HG02938 (cell line): ENCODE results near the gene FLNA.
"Not testable (repeated sequence)": the region's sequence is repeated elsewhere in the genome, so short reads cannot be mapped to it uniquely, and the experiment has no call there.

Source experiments
- ATAC-seq: cut with Tn5 transposase; IDR thresholded peaks from one replicate; pipeline ENCODE4 v1.9.1; 2021; ENCODE audit warnings: mild to moderate bottlenecking, moderate library complexity; ENCODE audit not compliant: unreplicated experiment

The FLNA gene

DNA sequence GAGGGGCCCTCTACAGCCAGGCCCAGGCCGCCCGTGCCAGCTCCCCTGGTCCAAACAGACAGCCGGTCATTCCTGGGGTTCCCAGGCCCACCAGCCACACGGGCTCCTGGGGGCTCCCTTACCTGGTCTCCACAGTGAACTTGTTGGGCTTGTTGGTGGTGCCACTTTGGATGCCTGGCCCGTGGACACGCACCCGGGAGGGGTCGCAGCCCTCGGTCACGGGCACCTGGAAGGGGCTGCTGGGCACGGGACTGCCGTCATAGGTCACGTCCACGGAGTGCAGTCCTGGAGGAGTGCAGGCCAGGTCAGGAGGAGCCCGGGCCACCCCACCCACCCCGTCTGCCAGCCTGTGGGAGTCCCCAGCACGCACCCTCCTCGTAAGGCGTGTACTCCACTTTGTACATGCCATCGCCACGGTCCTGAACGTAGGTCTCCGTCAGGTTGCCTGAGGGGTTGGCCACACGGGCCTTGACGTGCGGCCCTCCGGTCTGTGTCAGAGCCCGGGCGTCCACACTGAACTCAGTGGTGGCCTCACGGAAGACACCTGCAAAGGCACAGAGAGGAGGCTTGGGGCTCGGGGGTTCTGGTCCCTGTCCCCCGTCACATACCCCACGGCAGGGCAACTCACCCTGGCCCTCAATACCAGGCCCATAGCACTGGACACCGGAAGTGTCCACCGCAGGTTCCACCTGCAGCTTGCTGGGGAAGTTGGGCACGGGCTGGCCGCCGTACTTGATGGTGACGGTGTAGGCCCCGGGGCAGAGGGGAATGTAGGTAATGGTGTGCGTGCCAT is 14.9 kb downstream of the FLNA start:
- no peak for ATAC-seq

DNA sequence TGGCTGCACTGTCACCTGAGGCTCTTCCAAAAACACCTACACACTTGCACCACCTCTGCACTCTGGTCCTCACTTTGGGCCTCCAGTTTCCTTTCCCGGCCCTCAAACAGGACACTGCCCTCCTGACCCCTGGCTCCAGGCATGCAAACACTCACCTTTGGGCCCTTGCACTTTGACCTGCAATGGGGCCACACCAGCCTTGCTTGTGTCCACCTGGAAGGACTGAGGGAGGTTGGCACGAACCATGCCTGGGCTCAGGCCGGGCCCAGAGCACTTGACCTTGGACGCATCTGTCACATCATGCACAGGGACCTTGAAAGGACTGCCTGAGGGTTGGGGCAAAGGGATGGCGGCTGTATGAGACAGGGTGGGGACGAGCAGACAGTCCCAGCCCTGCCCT is 15.6 kb downstream of the FLNA start:
- ATAC-seq, result no peak

DNA sequence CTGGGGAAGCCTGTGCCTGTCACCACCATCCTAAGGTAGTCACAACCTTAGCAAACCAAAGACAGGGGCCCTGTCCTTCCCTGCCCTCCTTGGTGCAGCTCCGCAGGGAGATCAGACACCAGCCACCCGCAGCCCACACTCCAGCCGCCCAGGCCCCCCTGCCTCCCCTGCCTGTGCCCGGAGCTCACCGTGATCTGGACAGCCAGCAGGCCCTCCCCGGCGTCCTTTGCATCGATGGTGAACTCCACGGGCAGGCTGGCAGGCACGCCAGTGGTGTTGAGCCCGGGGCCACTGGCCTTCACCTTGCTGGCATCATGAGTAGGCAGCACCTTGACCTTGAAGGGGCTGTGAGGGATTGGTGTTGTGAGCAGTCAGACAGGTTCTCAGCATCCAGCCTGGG is 16.4 kb downstream of the FLNA start:
- no peak for ATAC-seq

DNA sequence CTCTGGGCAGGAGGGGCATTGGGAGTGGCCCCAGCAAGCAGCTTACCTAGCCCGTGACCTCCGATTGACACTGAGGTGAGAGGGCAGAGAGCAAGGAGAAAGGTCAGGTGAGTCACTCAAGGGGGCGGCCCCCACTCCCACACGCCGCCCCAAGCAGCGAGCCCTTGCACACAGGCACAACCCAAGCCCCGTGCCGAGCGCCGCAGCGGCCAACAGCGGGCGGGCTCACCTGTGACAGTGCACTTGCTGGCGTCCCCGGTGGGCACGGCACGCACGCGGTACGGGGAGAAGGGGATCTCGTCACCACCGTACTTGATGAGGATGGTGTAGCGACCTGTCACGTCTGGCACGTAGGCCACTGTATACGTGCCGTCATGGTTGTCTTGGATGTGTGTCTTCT is 17.2 kb downstream of the FLNA start:
- no peak for ATAC-seq

DNA sequence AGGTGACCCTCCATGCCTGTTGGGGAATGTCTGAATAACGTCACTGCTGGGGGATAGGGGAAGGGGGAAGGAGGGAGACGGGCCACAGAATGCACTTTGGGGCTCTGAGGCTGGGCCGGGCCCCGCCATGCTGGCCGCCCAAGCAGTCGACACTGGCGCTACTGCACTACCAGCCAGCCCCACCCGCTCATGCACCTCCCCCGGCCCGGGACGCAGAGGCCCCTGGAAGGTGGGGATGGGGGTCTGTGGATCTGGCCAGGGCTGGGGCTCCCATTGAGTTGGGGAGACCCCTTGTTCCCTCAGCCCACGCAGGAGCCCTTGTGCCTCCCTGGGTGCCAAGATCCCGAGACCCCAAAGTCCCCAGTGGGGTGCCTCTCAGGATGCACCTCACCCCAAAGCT is 17.8 kb downstream of the FLNA start:
- ATAC-seq, result no peak

DNA sequence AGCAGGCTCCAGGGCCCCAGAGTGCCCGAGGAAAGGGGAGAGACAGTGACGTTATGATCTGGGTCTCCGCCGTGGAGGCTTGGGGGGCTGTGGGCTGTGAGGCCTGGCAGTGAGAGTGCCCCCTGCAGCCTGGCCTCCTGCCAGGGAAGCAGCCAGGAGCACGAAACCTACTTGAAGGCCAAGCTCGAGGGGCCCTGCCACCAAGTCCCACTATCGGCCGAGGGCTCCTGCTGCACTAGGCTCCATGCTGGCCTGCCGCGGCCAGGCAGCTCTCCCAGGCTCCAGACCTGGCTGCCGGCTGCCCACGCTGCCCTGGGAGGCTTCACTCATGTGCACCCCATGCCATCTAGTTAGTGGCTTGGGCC is 18.7 kb downstream of the FLNA start:
- ATAC-seq, result no peak

DNA sequence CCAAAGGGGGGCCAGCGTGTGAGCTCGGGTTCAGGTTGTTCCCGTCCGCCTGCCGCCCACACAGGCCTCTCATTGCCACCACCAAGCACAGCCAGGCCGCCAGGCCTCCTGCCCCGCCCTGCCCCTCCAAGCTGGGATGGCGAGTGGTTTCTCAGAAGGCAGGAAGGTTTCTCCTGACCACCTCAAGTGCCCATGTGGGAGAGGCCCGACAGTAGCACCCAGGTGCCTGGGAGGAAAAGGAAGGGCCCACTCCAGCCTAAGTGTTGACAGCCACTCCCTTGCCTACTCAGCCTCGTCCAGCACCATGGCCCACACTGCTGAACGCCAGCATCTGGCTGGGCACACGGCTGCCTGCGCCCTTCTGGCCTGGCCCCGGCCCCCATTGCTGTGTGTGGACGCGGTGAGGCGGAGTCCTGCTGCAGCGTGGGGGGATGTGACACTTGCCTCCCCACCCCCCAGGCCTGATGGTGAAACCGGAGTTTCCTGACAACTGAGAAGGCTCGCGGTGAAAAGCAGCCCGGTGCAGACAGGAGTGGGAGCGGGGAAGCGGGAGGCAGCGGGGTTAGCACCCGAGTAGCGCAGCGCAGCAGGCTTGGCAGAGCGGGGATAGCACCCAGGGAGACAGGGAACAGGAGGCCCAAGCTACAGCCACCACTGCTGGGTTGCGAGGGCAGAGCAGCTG is 19.2 kb downstream of the FLNA start:
- no peak for ATAC-seq

DNA sequence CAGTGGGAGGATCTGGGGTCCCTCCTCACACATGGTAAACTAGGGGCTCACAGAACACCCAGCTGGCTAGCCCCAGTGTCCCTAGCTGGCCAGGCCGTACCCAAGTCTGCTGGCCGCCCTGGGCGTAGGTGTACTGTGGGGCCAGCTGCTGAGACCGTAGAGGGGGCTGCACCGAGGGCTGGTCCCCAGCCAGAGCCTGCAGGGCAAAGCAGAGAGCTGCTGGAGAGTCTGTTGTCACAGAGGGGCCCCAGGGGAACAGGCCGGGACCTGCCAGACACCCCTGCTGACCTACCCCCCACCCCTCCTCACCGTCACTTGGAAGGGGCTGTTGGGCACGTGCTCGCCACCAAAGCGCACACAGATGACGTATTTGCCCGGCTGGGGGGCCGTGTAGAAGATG is 19.9 kb downstream of the FLNA start:
- ATAC-seq, result no peak

DNA sequence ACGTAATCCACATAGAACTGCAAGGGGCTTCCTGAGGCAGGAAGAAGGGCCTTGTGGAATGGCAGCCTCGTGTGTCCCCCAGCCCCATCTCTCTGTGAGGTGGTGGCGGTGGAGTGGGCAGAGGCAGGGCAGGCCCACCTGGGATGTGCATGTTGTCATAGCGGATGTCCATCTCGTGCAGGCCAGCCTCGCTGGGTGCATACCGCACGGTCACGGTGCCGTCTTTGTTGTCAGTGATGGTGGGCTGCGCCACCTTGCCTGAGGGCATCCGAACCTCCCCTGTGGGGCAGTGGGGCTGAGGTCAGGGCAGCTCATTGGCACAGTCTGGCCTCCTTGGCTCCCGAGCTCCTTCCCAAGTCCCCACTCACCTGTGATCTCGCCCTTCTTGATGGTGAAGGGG is 20.4 kb downstream of the FLNA start:
- ATAC-seq, result no peak

DNA sequence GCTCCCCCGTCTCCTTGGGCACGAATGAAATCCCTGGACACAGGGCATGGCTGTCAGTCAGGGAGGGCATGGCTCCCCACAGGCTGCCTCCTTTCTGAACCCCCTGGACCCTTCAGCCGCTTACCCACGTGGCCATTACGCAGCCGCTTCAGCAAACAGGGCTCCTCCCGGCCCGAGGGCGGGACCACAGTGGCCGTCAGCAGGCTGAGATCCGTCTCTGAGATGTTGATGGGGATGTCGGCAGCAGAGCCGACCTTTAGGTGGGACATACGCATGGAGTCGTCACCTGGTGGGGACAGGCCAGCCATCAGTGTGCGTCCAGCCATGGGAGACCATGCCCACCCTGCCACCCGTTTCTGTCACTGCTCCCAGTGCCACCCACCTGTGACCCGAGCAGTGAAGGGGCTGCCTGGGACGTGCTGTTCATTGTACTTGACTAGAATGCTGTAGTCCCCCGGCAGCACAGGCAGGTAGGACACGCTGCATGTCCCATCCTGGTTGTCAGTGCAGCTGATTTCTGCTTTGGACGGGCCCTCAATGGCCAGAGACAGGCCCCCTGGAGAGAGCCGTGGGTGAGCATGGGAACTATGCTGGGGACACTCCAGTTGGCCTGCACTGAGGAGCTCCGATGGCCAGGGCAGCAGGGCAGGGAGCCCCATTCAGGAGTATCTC is 21.1 kb downstream of the FLNA start:
- ATAC-seq, result no peak

DNA sequence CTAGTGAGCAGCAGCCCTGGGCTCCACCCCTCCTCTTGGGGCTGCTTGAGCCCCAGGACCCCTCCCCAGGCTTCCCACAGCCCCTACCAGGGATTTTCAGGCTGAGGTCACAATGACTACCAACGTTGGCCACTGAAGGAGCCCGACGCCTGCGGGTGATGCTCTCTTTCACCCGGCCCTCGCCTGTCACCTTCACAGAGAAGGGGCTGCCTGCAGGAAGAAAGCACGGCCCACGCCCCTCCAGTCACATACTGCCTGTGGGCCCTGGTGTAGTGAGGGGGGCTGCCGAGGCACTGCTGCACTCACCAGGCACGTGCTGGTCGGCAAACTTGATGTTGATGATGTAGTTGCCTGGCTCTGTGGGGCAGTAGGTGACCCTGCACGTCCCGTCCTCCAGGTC is 22.0 kb downstream of the FLNA start:
- no peak for ATAC-seq

DNA sequence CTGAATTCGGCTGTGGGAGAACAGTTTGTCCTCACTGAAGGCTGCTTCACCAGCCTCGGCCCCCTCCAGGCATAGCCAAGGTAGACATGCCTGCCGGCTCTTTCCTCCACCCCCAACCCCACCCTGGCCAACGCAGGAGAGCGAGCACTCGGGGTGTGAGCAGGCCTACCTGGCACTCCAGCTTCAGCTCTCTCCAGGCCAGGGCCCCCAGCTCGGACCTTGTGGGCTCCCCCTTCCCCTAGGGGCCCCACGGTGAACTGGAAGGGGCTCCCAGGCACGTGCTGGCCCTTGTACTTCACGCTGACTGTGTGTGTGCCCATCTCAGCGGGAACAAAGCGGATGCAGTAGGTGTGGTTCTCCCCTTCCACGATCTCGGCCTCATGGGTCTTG is 22.4 kb downstream of the FLNA start:
- no peak for ATAC-seq

DNA sequence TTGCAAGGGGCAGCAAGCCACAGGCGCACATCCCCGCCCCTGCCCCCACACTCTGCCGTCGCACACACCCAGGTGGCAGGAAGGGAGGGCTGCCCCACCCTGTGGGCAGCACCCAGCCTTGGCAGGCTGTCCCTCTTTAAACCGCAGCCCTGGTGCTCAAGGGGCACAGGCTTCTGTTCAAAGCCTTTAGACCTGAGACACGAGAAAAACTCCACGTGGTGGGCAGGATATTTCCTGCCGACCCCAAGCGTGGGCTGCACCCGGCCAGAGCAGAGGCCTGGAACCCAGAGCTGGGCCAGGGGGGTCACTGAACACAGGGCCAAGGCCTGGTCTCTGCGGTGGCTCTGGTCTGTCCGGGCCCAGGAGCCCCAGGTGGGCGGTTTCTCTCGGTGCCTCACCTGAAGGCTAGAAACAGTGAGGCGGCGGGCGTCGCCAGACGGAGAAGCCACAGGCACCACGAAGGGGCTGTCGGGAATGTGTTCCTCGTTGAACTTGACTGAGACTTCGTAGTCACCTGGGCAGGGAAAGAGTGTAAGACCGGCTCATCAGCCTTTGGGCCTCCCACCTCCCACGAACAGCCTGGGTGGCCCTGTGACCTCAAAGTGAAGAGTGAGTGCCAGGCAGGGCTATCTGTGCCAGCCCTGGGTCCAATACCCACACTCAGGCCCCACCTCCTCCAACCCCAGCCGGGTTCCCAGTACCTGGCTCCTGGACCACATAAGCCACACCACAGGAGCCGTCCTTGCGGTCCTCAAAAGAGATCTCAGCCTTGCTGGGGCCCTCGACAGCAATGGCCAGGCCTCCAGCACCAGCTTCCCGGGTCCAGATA is 23.0 kb downstream of the FLNA start:
- no peak for ATAC-seq

DNA sequence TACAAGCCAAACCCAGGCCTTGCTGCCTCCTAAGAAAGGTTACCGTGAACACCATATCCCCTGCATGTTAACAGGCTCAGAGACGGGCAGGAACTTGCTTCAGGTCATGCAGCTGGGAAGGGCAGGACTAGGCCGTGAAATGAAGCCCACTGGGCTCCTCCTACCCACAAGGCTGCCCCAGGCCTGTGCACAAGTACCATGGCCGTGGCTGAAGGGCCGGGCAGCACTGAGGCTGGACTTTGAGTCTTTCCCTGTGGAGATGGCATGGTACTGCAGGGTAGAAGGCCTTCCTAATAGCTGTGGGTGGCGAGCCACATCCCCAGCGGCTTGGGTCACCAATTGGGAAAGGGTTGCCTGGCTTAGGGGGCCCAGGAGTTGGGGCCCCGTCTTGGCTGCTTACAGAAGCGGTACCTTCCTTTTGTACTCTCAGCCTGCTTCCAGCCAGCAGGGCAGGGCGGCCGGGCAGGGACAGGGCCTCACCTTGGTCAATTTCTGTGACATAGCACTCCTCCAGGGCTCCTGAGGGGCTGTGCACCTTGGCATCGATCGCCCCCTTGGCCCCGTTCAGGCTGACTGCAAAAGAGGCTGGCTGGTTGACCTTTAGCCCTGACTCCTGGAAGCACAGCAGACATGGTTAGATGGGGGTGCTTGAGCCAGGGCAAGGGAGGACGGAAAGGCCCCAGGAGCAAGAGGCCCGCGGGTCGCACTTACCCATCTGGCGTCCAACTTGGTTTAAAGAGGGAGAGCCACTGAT is 23.8 kb downstream of the FLNA start:
- ATAC-seq, result no peak

DNA sequence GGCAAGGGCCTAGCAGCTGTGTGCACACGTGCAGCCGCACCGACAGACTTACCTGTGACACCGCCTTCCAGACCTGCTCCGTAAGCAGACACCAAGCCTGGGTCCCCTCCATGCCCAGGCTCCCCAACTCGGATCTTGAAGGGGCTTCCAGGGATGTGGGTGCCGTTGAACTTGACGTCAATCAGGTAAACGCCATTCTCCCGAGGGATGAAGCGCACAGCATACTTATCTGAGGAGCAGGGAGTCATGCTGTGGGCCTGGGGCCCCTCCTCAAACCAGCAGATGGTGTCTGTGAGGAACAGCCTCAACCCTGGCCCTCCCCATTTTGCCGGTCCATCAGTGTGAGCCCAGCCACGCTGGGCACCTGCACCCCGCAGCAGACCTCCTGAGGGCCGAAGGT is 24.5 kb downstream of the FLNA start:
- ATAC-seq, result no peak

DNA sequence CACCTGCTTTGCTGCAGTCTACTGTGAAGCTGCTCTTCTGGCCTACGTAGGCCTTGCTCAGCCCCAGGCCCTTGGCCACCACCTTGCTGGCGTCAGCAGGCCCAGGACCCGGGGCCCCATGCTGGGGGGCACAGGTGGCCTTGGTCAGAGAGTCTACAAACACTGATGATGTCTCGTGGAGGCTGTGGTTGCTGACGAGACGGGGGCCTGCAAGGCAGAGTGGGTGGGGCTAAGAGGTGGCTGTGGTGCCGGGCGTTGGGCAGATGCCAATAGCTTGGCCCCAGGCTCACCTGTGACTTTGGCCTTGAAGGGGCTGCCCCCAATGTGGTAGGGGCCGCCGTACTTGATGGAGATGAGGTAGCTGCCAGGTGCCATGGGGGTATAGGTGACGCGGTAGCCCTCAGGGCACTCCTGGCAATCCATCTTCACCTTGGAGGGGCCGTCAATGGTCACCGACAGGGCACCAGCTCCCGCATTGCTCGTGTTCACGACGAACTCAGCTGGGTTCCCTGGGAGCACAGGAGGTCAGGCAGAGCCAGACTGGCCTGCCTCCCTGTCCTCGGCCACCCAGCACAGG is 25.0 kb downstream of the FLNA start:
- no peak for ATAC-seq

DNA sequence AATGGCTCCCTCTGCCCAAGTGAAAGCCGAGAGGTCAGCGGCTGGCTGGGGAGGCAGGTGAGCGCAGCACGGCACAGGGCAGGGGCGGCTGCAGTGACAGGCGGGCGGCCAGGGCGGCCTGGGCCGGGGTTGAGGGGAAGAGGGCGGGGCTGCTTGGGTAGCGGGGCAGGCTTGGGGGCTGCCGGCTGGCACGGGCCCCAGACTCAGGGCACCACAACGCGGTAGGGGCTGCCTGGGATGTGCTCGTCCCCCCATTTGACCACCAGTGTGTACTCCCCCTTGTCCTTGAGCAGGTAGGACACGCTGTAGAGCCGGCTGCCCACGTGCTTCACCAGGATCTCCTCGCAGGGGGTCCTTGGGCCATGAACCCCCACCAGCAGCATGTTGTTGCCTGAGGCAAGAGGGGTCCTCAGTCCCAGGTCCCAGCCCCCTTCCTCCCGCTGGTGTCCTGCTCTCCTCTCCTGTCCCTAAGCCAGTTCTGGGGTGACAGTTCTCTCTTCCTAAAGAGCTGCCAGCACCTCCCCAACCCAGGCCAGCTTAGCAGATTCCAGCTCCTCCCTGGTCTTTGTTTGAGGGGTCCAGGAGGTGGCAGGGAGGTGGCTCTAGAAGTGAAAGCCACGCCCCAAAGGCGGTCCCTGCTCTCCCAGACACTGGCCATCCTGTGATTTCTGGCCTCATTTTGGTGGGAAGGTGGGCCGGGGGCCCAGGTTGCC is 25.6 kb downstream of the FLNA start:
- no peak for ATAC-seq

DNA sequence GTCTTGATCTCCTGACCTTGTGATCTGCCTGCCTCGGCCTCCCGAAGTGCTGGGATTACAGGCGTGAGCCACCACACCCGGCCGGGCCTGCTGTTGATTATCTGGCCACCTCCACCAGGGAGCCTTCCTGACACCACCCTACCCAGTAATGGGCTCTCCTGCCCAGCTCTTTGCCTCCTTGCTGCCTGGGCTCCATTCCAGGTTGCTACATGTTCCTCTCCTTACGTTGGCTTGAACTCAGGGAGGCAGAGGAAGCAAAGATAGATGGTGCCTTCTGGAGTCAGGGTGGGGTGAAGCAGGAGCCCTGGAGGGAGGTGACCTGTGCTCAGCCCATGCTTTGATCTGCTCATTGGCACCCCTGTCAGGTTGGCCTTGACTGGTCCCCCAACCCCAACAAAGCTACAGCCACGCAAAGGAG is 26.3 kb downstream of the FLNA start:
- ATAC-seq, result no peak

DNA sequence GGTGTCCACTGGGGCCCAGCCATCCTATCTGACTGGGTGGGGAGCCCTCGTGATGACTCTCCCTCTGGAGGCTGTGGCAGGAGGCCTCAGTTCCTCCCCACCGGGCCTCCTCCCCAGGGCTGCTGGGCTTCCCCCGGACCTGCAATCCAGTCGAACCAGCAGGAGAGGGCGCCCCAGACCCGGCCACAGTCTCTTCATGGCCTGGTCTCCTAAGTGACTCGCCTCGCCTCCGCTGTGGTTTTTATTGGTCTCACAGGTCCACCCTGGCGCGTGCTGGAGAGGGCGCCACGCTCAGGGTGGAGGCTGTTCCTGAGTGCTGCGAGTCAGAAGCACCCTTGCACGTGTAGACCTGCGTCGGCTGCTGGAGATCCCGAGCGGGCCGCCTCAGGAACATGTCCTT is 30.8 kb downstream of the FLNA start:
- ATAC-seq, result peak; percentile 25

DNA sequence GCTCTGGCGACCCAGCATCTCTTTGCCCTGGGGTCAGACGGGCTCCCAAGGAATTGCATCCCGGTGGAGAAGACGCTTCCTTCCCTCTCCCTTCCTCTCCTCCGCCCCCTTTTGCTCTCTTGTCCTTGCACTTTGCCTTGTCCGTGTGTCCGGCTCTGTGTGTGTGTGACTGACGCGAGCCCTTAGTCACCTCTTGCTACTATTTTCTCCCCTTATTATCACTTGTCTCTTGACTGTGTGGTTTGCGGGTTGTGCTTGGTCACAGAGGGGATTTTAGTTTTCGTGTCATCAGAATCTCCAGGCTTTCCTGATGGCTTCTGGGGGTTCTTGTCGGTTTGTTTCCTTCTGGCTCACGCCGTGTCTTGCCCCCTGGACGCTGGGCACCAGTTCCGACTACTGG is 31.4 kb downstream of the FLNA start:
- ATAC-seq, result not testable (repeated sequence)
